Measurements from ENCODE around the gene SCP2.
A peak's percentile ranks its signal among the peaks of the same experiment; 100 is the strongest.

The SCP2 gene

DNA sequence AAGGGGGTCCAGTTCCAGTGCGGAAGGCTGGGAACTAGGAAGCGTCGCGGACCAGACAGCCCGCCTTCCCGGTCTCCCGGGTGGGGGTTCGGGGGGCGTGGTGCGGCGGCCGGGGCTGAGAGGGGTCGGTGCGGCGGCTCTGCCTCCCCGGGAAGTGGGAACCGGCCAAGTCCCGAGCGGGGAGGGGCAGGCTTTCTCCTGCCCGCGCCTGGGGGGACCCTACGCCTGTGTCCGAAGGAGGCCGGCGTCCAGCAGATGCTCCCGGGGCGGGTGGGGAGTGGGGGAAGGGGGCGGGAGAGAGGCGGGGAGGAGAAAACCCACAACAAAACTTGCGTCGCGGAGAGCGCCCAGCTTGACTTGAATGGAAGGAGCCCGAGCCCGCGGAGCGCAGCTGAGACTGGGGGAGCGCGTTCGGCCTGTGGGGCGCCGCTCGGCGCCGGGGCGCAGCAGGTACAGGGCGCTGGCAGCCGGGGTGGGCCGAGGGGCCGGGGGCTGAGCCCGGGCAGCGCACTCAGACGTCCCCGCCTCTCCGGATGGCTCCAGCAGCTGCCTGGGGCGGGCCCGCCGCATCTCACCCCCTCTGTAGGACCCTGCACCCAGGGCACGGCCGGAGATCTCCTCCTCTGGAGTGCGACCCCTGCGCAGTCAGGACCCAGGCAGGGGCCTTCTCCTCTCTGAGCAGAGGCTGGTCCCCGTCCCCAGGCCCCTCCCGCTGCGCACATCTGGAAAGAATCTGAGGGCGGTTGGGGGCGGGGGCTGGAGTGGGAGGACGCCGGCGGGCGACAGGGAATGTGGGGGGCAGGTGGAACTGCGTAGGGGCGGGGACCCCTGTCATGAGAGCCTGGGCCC, 135.0 kb downstream of the SCP2 start, which contains the start of gene PODN:
Gene PODN, plus strand, starts transcription at position 355 of the 849 bp plus-strand sequence. CDS start 7,643 bp downstream, outside the sequence.
- Histone ChIP-seq H3K9me3 (ENCODE audit: control insufficient read depth in 5 of 5, low read length in 5 of 5) (no peaks in the 10 kb centered on the region), H3K36me3 (ENCODE audit: control insufficient read depth in 5 of 5, insufficient read depth in 5 of 5, low read length in 5 of 5) (no peaks in the 10 kb centered on the region), H3K4me1 (ENCODE audit: control insufficient read depth in 5 of 5, insufficient read depth in 5 of 5, low read length in 5 of 5) (peaks cover 0 to 37% (median 27%) of the 10 kb centered on the region in 5 donors), H3K9ac (ENCODE audit: low read length in 5 of 5) (peak within 1 kb of the TSS in 3 of 5 donors; percentile 60 to 63 (median 61)), H3K27ac (ENCODE audit: low read depth, low read length) (peak within 1 kb of the TSS; percentile 55), H3K27me3 (ENCODE audit: control insufficient read depth in 5 of 5, insufficient read depth in 4 of 5, low read length in 5 of 5) (peaks cover 7 to 20% (median 11%) of the 10 kb centered on the region in 5 donors), H3K4me3 (ENCODE audit: low read depth in 1 of 5, low read length in 5 of 5) (peak within 1 kb of the TSS; percentile 62 to 67 (median 64))

DNA sequence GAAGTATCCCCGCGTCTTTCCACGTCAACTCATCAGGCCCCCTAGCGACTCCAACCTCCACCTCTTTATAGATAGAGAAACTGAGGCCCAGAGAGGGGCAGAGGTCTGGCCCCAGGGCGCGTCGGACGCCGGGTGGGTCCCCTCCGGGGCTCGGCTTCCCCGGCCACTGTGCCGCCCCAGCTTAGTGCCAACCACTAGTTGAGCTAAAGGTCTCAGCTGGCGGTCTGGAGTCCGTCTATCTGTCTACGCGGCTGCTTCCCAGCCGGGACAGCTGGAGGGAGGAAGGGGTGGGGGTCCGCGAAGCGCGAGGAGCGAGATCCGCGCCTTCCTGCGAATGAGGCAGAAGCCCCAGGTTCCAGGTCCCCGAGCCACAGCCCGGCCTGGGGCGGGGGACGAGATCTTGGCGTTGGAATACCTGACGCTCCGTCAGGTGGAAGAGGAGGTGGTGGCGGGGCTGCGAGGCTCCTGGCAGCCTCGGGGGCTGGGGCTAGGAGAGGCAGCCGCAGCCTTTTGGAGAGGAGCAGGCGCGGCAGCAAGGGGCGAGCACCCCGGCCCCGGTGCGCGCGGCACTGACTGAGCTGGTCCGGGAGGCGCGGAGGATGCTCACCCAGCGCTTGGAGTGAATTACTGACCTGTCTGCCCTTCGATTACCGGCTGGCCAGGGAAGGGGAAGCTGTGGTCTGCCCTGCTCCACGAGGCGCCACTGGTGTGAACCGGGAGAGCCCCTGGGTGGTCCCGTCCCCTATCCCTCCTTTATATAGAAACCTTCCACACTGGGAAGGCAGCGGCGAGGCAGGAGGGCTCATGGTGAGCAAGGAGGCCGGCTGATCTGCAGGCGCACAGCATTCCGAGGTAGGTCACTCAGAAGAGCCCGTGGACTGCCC, 135.9 kb downstream of the SCP2 start:
- Histone ChIP-seq H3K4me3 (ENCODE audit: low read depth in 1 of 5, low read length in 5 of 5) (peak overlapping the region; percentile 45 to 67 (median 64)), H3K9me3 (ENCODE audit: control insufficient read depth in 5 of 5, low read length in 5 of 5) (no peaks in the 10 kb centered on the region), H3K4me1 (ENCODE audit: control insufficient read depth in 5 of 5, insufficient read depth in 5 of 5, low read length in 5 of 5) (peaks cover 0 to 34% (median 23%) of the 10 kb centered on the region in 5 donors), H3K36me3 (ENCODE audit: control insufficient read depth in 5 of 5, insufficient read depth in 5 of 5, low read length in 5 of 5) (no peaks in the 10 kb centered on the region), H3K27me3 (ENCODE audit: control insufficient read depth in 5 of 5, insufficient read depth in 4 of 5, low read length in 5 of 5) (peaks cover 7 to 20% (median 11%) of the 10 kb centered on the region in 5 donors), H3K27ac (ENCODE audit: low read depth, low read length) (no peak overlapping the region), H3K9ac (ENCODE audit: low read length in 5 of 5) (peak overlapping the region in 3 of 5 donors; percentile 60 to 63 (median 61))

DNA sequence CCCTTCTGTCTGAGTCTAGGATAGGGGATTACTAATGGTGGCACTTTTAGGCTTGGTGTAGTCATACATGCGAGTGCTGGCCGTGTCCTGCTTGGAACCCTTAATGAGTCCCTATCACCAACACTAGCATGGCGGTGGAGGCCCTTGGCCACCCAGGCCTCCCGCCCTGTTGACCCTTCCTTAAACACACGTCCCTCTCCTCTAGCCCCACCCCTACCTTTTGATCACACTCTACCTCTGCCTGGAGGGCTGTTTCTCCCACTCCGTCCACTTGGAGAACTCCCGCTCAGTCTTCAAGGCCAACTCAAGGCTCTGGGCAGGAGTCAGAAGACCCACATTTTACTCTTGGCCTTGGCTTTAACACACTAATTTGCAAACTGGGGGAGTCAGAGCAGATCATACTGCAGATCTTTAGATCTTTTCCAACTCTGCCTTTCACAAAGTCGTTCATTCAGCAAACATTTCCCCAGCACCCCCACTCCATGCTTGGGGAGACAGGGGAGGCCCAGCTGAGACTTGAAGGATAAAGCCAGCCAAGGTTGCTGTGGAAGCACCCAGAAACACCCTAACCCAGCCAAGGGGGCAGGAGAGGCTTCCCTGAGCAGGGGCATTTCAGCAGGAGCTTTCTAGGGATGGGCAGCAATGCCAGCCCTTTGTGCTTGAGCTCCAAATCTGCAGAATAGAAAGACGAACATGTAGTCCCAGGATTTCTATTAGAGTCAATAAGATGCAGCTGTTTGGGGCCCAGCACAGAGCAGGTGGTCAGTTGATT, 136.9 kb downstream of the SCP2 start:
- H3K27ac ChIP-seq (ENCODE audit: low read depth, low read length) = no peak overlapping the region
- peaks cover 0 to 34% (median 23%) of the 10 kb centered on the region in 5 donors for H3K4me1 ChIP-seq (ENCODE audit: control insufficient read depth in 5 of 5, insufficient read depth in 5 of 5, low read length in 5 of 5)
- H3K27me3 ChIP-seq (ENCODE audit: control insufficient read depth in 5 of 5, insufficient read depth in 4 of 5, low read length in 5 of 5) = peaks cover 7 to 20% (median 11%) of the 10 kb centered on the region in 5 donors
- H3K4me3 ChIP-seq (ENCODE audit: low read depth in 1 of 5, low read length in 5 of 5) = peak overlapping the region in 3 of 5 donors; percentile 45 to 64 (median 62)
- H3K9me3 ChIP-seq (ENCODE audit: control insufficient read depth in 5 of 5, low read length in 5 of 5) = no peaks in the 10 kb centered on the region
- H3K36me3 ChIP-seq (ENCODE audit: control insufficient read depth in 5 of 5, insufficient read depth in 5 of 5, low read length in 5 of 5) = peaks cover 0 to 2% (median 0%) of the 10 kb centered on the region in 5 donors
- no peak overlapping the region for H3K9ac ChIP-seq (ENCODE audit: low read length in 5 of 5)

DNA sequence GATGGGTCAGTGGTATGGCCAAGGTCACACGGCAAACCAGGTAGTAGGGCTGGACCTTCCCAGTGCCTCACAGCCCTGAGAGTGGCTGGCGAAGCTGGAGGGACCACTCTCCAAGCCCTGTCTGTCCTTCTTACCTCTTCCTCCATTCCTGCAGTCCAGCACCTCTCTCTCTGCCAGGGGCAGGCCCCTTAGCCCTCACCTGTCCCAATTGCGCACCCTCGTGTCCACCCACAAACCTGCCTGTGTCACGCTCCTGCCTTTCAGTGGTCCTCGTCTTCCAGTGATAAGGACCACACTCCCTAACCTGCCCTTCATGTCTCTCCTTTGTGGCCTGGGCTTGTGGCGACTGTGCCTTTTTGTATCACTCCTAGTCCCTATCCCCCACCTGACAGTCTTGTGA, 138.3 kb downstream of the SCP2 start:
- H3K9ac ChIP-seq (ENCODE audit: low read length in 5 of 5) = no peak overlapping the region
- H3K27me3 ChIP-seq (ENCODE audit: control insufficient read depth in 5 of 5, insufficient read depth in 4 of 5, low read length in 5 of 5) = peaks cover 7 to 17% (median 11%) of the 10 kb centered on the region in 5 donors
- no peak overlapping the region for H3K4me3 ChIP-seq (ENCODE audit: low read depth in 1 of 5, low read length in 5 of 5)
- no peak overlapping the region for H3K27ac ChIP-seq (ENCODE audit: low read depth, low read length)
- no peaks in the 10 kb centered on the region for H3K9me3 ChIP-seq (ENCODE audit: control insufficient read depth in 5 of 5, low read length in 5 of 5)
- H3K4me1 ChIP-seq (ENCODE audit: control insufficient read depth in 5 of 5, insufficient read depth in 5 of 5, low read length in 5 of 5) = peaks cover 0 to 34% (median 23%) of the 10 kb centered on the region in 5 donors
- H3K36me3 ChIP-seq (ENCODE audit: control insufficient read depth in 5 of 5, insufficient read depth in 5 of 5, low read length in 5 of 5) = peaks cover 0 to 6% (median 0%) of the 10 kb centered on the region in 5 donors

DNA sequence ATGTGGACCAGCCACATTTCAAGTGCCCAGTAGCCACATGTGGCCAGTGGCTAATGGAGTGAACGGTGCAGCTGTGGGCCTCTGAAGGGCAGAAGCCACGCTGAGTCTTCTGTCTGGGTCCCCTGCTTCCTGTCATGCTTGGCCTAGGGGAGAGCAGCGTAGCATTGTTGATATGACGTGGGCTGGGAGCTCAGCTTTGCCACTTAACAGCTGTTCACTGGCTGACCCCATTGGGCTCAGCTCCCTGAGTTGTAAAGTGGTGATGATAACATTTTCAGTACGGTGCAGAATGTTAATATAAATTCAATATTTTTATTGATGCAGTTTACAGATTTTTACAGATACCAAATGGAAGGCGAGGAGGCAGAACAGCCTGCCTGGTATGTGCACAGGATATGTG, 139.4 kb downstream of the SCP2 start:
- Histone ChIP-seq H3K27ac (ENCODE audit: low read depth, low read length) (no peak overlapping the region), H3K9me3 (ENCODE audit: control insufficient read depth in 5 of 5, low read length in 5 of 5) (no peaks in the 10 kb centered on the region), H3K9ac (ENCODE audit: low read length in 5 of 5) (no peak overlapping the region), H3K27me3 (ENCODE audit: control insufficient read depth in 5 of 5, insufficient read depth in 4 of 5, low read length in 5 of 5) (peaks cover 4 to 12% (median 8%) of the 10 kb centered on the region in 5 donors), H3K4me1 (ENCODE audit: control insufficient read depth in 5 of 5, insufficient read depth in 5 of 5, low read length in 5 of 5) (peaks cover 0 to 26% (median 18%) of the 10 kb centered on the region in 5 donors), H3K36me3 (ENCODE audit: control insufficient read depth in 5 of 5, insufficient read depth in 5 of 5, low read length in 5 of 5) (peaks cover 0 to 12% (median 7%) of the 10 kb centered on the region in 5 donors), H3K4me3 (ENCODE audit: low read depth in 1 of 5, low read length in 5 of 5) (no peak overlapping the region)

DNA sequence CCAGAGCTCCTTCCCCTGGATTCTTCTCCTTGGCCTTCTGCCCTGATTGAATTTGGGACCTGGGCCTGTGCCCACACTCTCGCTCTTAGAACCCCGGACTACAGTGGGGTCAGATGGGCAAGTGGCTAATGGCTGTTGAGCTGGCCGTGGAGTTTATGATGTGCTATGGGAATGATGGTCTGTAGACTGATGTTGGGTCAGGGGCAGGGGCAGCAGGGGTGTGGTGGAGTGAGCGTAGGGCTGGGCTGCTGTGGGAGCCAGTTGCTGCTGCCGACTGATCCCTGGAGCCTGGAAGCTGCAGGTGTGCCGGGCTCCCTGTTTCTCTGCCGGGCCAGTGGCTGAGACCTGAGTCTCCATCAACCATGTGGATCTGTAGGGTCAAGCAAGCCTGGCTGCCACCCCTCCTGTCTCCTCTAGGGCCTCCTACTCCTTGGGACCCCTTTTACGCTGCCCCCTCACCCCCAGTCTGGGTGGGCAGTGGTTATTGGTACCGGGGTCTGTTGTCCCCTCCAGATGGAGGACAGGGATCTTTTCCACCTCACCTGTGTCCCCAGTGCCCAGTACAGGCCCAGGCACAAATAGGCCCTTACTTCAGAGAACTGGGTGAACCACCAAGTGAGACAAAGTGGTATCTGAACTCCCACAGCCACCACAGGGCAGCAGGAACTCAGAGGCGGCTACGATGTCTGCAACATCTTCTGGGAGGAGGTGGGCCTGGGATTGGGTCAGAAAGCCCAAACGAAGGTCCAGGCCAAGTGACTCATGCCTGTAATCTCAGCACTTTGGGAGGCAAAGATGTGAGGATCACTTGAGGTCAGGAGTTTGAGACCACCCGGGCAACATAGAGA, 140.0 kb downstream of the SCP2 start:
- H3K9ac ChIP-seq (ENCODE audit: low read length in 5 of 5) = no peak overlapping the region
- peaks cover 0 to 12% (median 7%) of the 10 kb centered on the region in 5 donors for H3K36me3 ChIP-seq (ENCODE audit: control insufficient read depth in 5 of 5, insufficient read depth in 5 of 5, low read length in 5 of 5)
- no peak overlapping the region for H3K27ac ChIP-seq (ENCODE audit: low read depth, low read length)
- peaks cover 0 to 23% (median 14%) of the 10 kb centered on the region in 5 donors for H3K4me1 ChIP-seq (ENCODE audit: control insufficient read depth in 5 of 5, insufficient read depth in 5 of 5, low read length in 5 of 5)
- peaks cover 4 to 12% (median 7%) of the 10 kb centered on the region in 5 donors for H3K27me3 ChIP-seq (ENCODE audit: control insufficient read depth in 5 of 5, insufficient read depth in 4 of 5, low read length in 5 of 5)
- H3K4me3 ChIP-seq (ENCODE audit: low read depth in 1 of 5, low read length in 5 of 5) = no peak overlapping the region
- H3K9me3 ChIP-seq (ENCODE audit: control insufficient read depth in 5 of 5, low read length in 5 of 5) = no peaks in the 10 kb centered on the region

DNA sequence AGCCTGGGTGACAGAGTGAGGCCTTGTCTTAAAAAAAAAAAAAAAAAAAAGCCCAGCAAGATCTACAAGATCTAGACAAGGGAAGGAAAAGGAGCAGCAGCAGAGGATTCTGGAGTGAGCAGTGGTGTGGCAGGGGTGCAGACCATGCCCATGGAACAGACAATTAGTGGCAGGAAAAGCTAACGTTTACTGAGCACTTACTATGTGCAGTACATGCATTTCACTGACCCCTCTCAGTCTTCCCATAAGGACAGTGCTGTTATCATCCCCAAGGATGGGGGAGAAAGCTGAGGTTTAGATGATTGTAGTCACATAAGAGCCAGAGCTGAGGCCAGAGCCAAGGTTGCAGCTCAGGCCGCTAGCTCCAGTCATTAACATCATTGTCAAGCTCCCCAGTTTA, 140.8 kb downstream of the SCP2 start:
- Histone ChIP-seq H3K27ac (ENCODE audit: low read depth, low read length) (no peak overlapping the region), H3K4me1 (ENCODE audit: control insufficient read depth in 5 of 5, insufficient read depth in 5 of 5, low read length in 5 of 5) (peaks cover 0 to 16% (median 7%) of the 10 kb centered on the region in 5 donors), H3K36me3 (ENCODE audit: control insufficient read depth in 5 of 5, insufficient read depth in 5 of 5, low read length in 5 of 5) (peaks cover 0 to 12% (median 7%) of the 10 kb centered on the region in 5 donors), H3K4me3 (ENCODE audit: low read depth in 1 of 5, low read length in 5 of 5) (no peak overlapping the region), H3K9ac (ENCODE audit: low read length in 5 of 5) (no peak overlapping the region), H3K9me3 (ENCODE audit: control insufficient read depth in 5 of 5, low read length in 5 of 5) (no peaks in the 10 kb centered on the region), H3K27me3 (ENCODE audit: control insufficient read depth in 5 of 5, insufficient read depth in 4 of 5, low read length in 5 of 5) (peaks cover 2 to 8% (median 4%) of the 10 kb centered on the region in 5 donors)

DNA sequence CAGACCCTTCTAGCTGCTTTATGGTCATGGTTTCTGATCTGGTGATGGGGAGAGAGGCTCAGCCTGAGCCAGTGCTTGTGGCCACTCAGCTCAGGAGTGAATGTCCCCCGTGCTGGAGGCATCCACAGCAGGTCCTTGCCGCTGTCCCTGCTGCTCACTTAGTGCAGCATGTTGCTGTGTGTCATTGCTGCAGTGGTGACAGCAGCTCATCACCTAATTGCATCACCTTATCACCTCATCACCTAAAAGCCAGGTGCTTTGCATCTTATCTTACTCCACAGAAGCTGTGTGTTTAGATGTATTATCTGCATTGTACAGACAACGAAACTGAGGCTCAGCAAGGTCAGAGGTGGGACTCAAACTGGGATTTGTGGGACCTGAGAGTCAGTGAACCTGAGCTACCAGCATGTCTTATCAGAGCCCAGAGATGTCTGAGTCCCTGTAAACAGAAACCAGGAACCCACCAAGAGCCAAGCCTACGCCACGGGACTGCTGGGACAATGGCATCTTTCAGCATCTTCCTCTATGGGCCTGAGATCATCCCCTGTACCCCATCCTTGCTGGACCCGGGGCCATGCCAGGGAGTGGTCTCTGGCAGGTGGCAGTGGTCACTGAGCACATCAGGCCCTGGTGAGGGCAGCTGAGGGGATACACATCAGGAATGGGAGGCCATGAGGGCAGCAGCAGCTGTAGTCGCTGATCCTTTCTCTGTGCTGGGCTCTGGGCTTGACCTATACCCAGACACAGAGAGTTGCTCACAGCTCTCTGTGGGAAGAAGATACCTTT, 141.4 kb downstream of the SCP2 start:
- H3K9me3 ChIP-seq (ENCODE audit: control insufficient read depth in 5 of 5, low read length in 5 of 5) = no peaks in the 10 kb centered on the region
- H3K4me1 ChIP-seq (ENCODE audit: control insufficient read depth in 5 of 5, insufficient read depth in 5 of 5, low read length in 5 of 5) = peaks cover 0 to 10% (median under 1%) of the 10 kb centered on the region in 5 donors
- peaks cover 0 to 3% (median 0%) of the 10 kb centered on the region in 5 donors for H3K27me3 ChIP-seq (ENCODE audit: control insufficient read depth in 5 of 5, insufficient read depth in 4 of 5, low read length in 5 of 5)
- H3K36me3 ChIP-seq (ENCODE audit: control insufficient read depth in 5 of 5, insufficient read depth in 5 of 5, low read length in 5 of 5) = peaks cover 0 to 14% (median 7%) of the 10 kb centered on the region in 5 donors
- no peak overlapping the region for H3K27ac ChIP-seq (ENCODE audit: low read depth, low read length)
- H3K9ac ChIP-seq (ENCODE audit: low read length in 5 of 5) = no peak overlapping the region
- no peak overlapping the region for H3K4me3 ChIP-seq (ENCODE audit: low read depth in 1 of 5, low read length in 5 of 5)
